Measurements from ENCODE around the gene NT5C3B.

- TF ChIP-seq, protein P1, sequence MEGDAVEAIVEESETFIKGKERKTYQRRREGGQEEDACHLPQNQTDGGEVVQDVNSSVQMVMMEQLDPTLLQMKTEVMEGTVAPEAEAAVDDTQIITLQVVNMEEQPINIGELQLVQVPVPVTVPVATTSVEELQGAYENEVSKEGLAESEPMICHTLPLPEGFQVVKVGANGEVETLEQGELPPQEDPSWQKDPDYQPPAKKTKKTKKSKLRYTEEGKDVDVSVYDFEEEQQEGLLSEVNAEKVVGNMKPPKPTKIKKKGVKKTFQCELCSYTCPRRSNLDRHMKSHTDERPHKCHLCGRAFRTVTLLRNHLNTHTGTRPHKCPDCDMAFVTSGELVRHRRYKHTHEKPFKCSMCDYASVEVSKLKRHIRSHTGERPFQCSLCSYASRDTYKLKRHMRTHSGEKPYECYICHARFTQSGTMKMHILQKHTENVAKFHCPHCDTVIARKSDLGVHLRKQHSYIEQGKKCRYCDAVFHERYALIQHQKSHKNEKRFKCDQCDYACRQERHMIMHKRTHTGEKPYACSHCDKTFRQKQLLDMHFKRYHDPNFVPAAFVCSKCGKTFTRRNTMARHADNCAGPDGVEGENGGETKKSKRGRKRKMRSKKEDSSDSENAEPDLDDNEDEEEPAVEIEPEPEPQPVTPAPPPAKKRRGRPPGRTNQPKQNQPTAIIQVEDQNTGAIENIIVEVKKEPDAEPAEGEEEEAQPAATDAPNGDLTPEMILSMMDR (IDR thresholded peaks at IDR 0.05) = no peak
- TF ChIP-seq POLR2A (IDR thresholded peaks at IDR 0.05) = no peak
These were observed 10.7 kb downstream of the NT5C3B start for GRCh38 chr17:41825175-41825845.
